Astrocyte (in vitro differentiated cells and primary cell): Measurements from ENCODE around the gene SDR42E1. TPM values are rescaled to one million over a fixed set of nuclear protein-coding genes. Genes with fewer than 3 reads are reported as not detected.

Experiments
- DNase-seq: peaks from one replicate; pipeline ENCODE4 v3.0.0-alpha.2; 2010; ENCODE audit warnings: low read depth
- FAIRE-seq: peaks from 2 replicates; lab custom pipeline; 2011; peaks lifted over from hg19 to GRCh38; lab: Jason Lieb, UNC
- H2AFZ ChIP-seq: 2 replicates; pipeline ENCODE4 v1.6.0; 2012; ENCODE audit warnings: low read depth, low read length, inconsistent platforms
- H3K27ac ChIP-seq: 2 replicates; pipeline ENCODE4 v1.5.1; 2011; ENCODE audit warnings: low read depth, low read length, inconsistent platforms
- H3K27me3 ChIP-seq: 2 replicates; pipeline ENCODE4 v1.6.0; 2011; ENCODE audit warnings: low read length, inconsistent platforms; ENCODE audit not compliant: insufficient read depth
- H3K36me3 ChIP-seq: 2 replicates; pipeline ENCODE4 v1.5.1; 2011; ENCODE audit warnings: low read length, inconsistent platforms; ENCODE audit not compliant: insufficient read depth
- H3K4me1 ChIP-seq: 2 replicates; pipeline ENCODE4 v1.5.1; 2011; ENCODE audit warnings: low read length, inconsistent platforms; ENCODE audit not compliant: insufficient read depth
- H3K4me2 ChIP-seq: 2 replicates; pipeline ENCODE4 v1.6.0; 2012; ENCODE audit warnings: low read length, inconsistent platforms
- H3K4me3 ChIP-seq: 2 replicates; pipeline ENCODE4 v1.5.1; 2011; ENCODE audit warnings: low read depth, mild to moderate bottlenecking, low read length, inconsistent platforms; ENCODE audit not compliant: insufficient read depth
- H3K79me2 ChIP-seq: 2 replicates; pipeline ENCODE4 v1.6.0; 2012; ENCODE audit warnings: mild to moderate bottlenecking, low read length, inconsistent platforms; ENCODE audit not compliant: insufficient read depth
- H3K9ac ChIP-seq: 2 replicates; pipeline ENCODE4 v1.6.0; 2012; ENCODE audit warnings: mild to moderate bottlenecking, low read length, inconsistent platforms
- H3K9me3 ChIP-seq: 2 replicates; pipeline ENCODE4 v1.5.1; 2012; ENCODE audit warnings: low read depth, mild to moderate bottlenecking, low read length, inconsistent platforms; ENCODE audit not compliant: insufficient read depth
- H4K20me1 ChIP-seq: 2 replicates; pipeline ENCODE4 v1.6.0; 2012; ENCODE audit warnings: low read length, inconsistent platforms; ENCODE audit not compliant: insufficient read depth
- H3K27ac Mint-ChIP-seq: one replicate; pipeline ENCODE4 v1.8.0; 2021; ENCODE audit warnings: mild to moderate bottlenecking, mixed read lengths; ENCODE audit not compliant: unreplicated experiment
- H3K27me3 Mint-ChIP-seq: one replicate; pipeline ENCODE4 v1.8.0; 2021; ENCODE audit warnings: low read depth, mixed read lengths; ENCODE audit not compliant: unreplicated experiment
- H3K36me3 Mint-ChIP-seq: one replicate; pipeline ENCODE4 v1.8.0; 2021; ENCODE audit warnings: low read depth, mixed read lengths; ENCODE audit not compliant: unreplicated experiment
- H3K4me1 Mint-ChIP-seq: one replicate; pipeline ENCODE4 v1.8.0; 2021; ENCODE audit warnings: low read depth, mixed read lengths; ENCODE audit not compliant: unreplicated experiment
- H3K4me3 Mint-ChIP-seq: one replicate; pipeline ENCODE4 v1.8.0; 2021; ENCODE audit warnings: mild to moderate bottlenecking, moderate library complexity, mixed read lengths; ENCODE audit not compliant: unreplicated experiment
- H3K9me3 Mint-ChIP-seq: one replicate; pipeline ENCODE4 v1.8.0; 2021; ENCODE audit warnings: mild to moderate bottlenecking, mixed read lengths; ENCODE audit not compliant: unreplicated experiment
- EZH2 ChIP-seq: IDR thresholded peaks from 2 replicates; pipeline ENCODE4 v1.6.1; 2012; ENCODE audit warnings: mild to moderate bottlenecking, low read length, inconsistent platforms; ENCODE audit not compliant: insufficient read depth
- total RNA-seq: library from RNA; stranded (reverse); gene quantifications from 2 replicates; pipeline ENCODE4 v1.2.1, GENCODE V29; 2021
- TF ChIP-seq, protein P1 (sequence below): IDR thresholded peaks from 2 replicates; pipeline ENCODE4 v1.5.1; 2011; ENCODE audit warnings: low read depth, mild to moderate bottlenecking, inconsistent platforms, low read length, moderate library complexity; ENCODE audit not compliant: insufficient read depth

SDR42E1 gene
- total RNA-seq, 1 donor from 2014 or later: not detected

DNA sequence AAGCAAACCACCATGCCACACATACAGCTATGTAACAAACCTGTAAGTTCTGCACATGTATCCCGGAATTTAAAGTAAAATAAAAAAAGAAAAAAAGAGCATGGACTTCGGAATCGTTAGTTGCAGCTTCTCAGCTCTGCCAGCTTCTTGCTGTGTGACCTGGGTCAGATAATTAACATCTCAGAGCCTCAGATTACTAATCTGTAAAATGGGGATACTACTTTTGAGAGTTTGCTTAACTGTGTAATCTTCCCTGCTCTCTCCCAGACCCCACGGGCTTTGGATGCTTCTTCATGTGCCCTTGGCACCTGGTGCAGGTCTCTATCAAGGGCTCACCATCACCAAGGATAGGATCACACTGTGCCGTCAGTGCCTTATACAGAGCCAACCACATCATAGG, 40.4 kb upstream of the SDR42E1 start:
- DNase-seq: no peak
- Mint-ChIP-seq H3K27me3 (peaks cover 51% of the 10 kb centered on the region), H3K36me3 (no peaks in the 10 kb centered on the region), H3K9me3 (no peaks in the 10 kb centered on the region), H3K4me3 (no peak overlapping the region), H3K27ac (no peak overlapping the region), H3K4me1 (no peaks in the 10 kb centered on the region)
- H3K36me3 ChIP-seq: no peaks in the 10 kb centered on the region
- no peak overlapping the region for H3K9ac ChIP-seq
- no peak overlapping the region for H2AFZ ChIP-seq
- no peak for TF ChIP-seq EZH2
- TF ChIP-seq, protein P1, sequence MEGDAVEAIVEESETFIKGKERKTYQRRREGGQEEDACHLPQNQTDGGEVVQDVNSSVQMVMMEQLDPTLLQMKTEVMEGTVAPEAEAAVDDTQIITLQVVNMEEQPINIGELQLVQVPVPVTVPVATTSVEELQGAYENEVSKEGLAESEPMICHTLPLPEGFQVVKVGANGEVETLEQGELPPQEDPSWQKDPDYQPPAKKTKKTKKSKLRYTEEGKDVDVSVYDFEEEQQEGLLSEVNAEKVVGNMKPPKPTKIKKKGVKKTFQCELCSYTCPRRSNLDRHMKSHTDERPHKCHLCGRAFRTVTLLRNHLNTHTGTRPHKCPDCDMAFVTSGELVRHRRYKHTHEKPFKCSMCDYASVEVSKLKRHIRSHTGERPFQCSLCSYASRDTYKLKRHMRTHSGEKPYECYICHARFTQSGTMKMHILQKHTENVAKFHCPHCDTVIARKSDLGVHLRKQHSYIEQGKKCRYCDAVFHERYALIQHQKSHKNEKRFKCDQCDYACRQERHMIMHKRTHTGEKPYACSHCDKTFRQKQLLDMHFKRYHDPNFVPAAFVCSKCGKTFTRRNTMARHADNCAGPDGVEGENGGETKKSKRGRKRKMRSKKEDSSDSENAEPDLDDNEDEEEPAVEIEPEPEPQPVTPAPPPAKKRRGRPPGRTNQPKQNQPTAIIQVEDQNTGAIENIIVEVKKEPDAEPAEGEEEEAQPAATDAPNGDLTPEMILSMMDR: no peak
- peaks cover 11% of the 10 kb centered on the region for H3K27me3 ChIP-seq
- no peaks in the 10 kb centered on the region for H4K20me1 ChIP-seq
- H3K79me2 ChIP-seq: no peaks in the 10 kb centered on the region
- no peak overlapping the region for H3K4me2 ChIP-seq
- H3K4me3 ChIP-seq: no peak overlapping the region
- no peak overlapping the region for H3K27ac ChIP-seq
- no peak for FAIRE-seq
- no peaks in the 10 kb centered on the region for H3K9me3 ChIP-seq
- no peaks in the 10 kb centered on the region for H3K4me1 ChIP-seq

DNA sequence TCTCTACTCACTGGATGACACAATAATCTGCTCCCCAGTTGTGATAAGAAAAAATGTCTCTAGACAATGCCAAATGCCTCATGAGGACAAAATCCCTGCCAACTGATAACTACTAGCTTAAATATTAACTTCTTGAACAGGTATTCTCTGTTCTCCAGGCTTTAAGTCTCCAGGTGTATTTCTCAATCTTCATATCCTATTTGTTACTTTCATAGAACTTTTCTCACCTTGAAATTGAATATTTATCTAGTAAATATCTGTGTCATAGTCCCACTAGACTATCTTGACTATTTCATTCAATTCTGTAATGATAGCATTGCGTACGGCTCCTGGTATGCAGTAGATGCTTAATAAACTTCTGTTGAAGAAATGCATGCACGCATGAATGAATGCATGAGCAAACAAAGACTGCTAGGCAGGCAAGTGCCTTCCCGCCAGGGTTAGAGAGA, 39.7 kb upstream of the SDR42E1 start:
- no peaks in the 10 kb centered on the region for H3K4me1 Mint-ChIP-seq

DNA sequence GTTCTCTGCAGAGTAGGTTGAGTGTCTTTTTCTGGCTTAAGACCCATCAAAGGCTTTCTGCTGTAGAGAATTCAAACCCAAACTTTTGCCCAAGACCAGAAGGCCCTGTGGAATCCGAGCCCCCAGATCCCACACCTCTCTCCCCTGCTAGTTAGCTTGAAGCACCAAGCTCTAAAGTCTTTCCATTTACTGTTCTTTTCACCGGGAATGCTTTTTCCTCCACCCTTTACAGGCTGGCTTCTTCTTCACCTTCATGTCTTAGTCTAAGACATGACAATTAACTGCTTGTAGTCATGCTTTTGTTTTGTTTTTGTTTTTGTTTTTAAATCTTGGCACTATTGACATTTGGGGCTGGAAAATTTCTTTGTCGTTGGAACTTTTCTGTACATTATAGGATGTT, 39.2 kb upstream of the SDR42E1 start:
- no peak overlapping the region for H3K4me2 ChIP-seq
- no peak for TF ChIP-seq EZH2
- TF ChIP-seq, protein P1: no peak
- H3K27me3 Mint-ChIP-seq: peaks cover 50% of the 10 kb centered on the region
- H3K4me3 ChIP-seq: no peak overlapping the region
- DNase-seq (no peak), FAIRE-seq (no peak)
- H4K20me1 ChIP-seq: no peaks in the 10 kb centered on the region
- no peak overlapping the region for H3K27ac Mint-ChIP-seq
- no peak overlapping the region for H3K4me3 Mint-ChIP-seq
- no peak overlapping the region for H3K9ac ChIP-seq
- no peaks in the 10 kb centered on the region for H3K4me1 Mint-ChIP-seq
- no peak overlapping the region for H3K27ac ChIP-seq
- H3K36me3 Mint-ChIP-seq: no peaks in the 10 kb centered on the region
- no peaks in the 10 kb centered on the region for H3K4me1 ChIP-seq
- H3K27me3 ChIP-seq: peaks cover 11% of the 10 kb centered on the region
- H3K79me2 ChIP-seq: no peaks in the 10 kb centered on the region
- H3K9me3 Mint-ChIP-seq: no peaks in the 10 kb centered on the region
- no peaks in the 10 kb centered on the region for H3K36me3 ChIP-seq
- no peak overlapping the region for H2AFZ ChIP-seq
- no peaks in the 10 kb centered on the region for H3K9me3 ChIP-seq

More for the DNA sequence above, 39.7 kb upstream of the SDR42E1 start:
- Histone ChIP-seq H4K20me1 (no peaks in the 10 kb centered on the region), H2AFZ (no peak overlapping the region), H3K4me3 (no peak overlapping the region), H3K4me1 (no peaks in the 10 kb centered on the region), H3K4me2 (no peak overlapping the region), H3K79me2 (no peaks in the 10 kb centered on the region), H3K27me3 (peaks cover 11% of the 10 kb centered on the region), H3K9ac (no peak overlapping the region), H3K9me3 (no peaks in the 10 kb centered on the region), H3K27ac (no peak overlapping the region), H3K36me3 (no peaks in the 10 kb centered on the region)
- Mint-ChIP-seq H3K4me3 (no peak overlapping the region), H3K27ac (no peak overlapping the region), H3K36me3 (no peaks in the 10 kb centered on the region), H3K27me3 (peaks cover 52% of the 10 kb centered on the region), H3K9me3 (no peaks in the 10 kb centered on the region)
- TF ChIP-seq EZH2: no peak
- TF ChIP-seq, protein P1: no peak
- DNase-seq: no peak
- no peak for FAIRE-seq
